Activated CD8-positive, alpha-beta memory T cell treated with anti-CD3 and anti-CD28 coated beads, Interleukin-2, amount 50 U/mL, for 24 hours (primary cell): Measurements from ENCODE around the gene KRTAP12-2.
"Not testable (repeated sequence)": the region's sequence is repeated elsewhere in the genome, so short reads cannot be mapped to it uniquely, and the experiment has no call there.

Experiments
- DNase-seq: peaks from one replicate; pipeline ENCODE4 v3.0.0-alpha.2; 2020; ENCODE audit errors: extremely low read depth

The KRTAP12-2 gene

DNA sequence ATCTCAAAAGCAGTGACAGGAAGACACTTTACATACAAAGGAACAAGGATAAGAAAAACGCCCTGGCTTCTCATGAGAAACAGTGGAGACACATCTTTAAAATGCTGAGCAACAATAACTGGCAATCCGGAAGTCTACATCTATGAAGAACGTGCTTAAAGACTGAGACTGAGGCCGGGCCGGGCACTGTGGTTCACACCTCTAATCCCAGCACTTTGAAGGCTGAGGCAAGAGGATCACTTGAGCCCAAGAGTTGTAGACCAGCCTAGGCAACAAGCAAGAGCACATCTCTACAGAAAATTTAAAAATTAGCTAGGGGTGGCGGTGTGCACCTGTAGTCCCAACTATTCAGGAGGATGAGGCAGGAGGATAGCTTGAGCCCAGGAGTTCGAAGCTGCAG lies 17.4 kb upstream of the KRTAP12-2 start:
- DNase-seq = no peak

DNA sequence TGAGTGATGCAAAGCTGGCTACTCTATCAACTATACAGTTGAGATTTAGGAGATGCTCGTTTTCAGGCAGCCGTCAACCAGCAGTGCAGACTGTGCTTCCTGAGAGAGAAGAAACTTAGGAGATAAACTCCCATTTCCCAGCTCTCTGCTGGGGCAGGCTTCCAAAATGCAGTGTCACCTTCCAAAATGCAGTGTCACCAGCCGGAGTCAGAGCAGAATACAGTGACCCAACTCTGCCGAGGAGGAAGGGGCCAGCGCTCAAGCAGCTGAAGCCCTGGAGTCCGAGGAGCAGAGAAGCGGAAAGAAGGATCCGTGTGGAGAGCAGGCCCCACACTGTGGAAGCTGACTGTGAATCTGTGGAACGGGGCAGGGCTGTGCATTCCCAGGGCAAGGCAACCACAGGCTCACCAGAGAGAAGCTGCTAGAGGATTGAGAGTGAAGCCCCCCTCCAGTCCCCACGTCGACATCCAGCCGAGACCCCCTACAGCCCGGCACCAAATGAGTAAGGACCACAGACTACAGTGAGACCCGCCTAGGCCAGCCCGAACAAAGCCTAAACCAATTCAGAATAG lies 15.9 kb upstream of the KRTAP12-2 start:
- no peak for DNase-seq

DNA sequence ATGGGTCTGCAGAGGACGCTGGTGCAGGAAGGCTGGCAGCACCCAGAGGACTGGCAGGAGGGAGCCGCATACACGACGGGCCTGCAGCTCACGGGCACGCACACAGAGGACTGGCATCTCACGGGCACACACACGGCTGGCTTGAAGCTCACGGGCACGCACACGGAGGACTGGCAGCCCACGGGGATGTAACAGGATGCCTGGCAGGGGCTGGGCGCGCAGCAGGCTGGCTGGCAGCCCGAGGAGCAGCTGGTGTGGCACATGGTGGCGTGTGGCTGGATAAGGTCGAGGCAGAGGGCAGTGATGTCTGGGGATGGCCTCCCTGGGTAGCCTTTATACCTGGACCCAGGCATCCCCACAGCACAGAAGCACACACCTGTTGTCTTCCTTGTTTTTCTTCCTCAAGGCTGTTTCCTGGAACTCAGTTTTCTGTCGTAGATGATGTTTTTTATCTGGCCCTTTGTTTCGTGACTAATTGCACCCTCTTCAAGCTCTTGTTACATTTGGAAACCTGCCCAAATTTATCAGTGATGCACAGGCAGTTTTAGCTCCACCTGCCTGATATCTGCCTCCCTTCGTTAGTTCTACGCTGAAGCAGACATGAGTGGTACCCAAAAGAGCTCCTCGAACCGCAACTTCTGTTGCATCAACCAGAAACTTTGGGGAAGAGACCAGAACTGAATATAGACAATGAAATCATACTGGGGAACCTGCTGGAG lies 15.3 kb upstream of the KRTAP12-2 start, which contains the start of gene KRTAP12-1:
Gene KRTAP12-1, minus strand, starts transcription at position 303 of the 719 bp plus-strand sequence. Its CDS starts 40 bp downstream, at position 263.
- DNase-seq = no peak

DNA sequence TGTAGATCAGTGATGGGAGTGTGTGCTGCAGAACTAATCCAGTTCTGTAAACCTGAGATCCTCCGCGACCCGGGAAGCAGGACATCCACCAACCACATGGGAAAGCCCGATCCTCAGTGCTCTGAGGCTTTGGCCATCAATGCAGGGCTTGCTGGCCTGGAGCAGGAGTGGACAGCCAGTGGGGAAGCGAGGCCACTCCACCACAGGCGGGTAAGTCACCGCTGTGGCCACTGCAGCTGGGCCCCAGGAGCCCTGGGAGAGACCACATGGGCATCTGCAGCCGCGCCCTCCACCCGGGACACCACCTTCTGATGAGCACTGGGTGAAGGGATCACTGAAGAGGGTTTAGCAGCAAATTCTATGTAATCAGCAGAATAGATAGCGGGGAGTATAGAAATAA lies 14.4 kb upstream of the KRTAP12-2 start:
- no peak for DNase-seq

DNA sequence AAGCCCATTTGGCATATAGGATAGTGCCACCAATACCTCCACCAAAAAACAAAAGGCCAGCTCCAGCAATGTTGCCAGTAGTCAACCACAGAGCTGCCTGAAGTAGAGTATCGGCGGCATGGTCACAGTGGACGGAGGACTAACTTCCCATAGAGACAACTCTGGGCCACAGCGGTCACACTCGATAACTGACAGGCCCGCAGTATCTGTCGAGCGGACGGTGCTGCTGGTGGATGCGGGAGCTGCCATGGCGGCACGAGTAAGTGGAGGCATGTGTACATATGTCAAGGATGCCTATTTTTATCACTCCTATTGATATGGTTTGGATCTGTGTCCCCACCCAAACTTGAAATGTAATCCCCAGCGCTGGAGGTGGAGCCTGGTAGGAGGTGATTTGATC lies 11.2 kb upstream of the KRTAP12-2 start:
- DNase-seq = no peak

DNA sequence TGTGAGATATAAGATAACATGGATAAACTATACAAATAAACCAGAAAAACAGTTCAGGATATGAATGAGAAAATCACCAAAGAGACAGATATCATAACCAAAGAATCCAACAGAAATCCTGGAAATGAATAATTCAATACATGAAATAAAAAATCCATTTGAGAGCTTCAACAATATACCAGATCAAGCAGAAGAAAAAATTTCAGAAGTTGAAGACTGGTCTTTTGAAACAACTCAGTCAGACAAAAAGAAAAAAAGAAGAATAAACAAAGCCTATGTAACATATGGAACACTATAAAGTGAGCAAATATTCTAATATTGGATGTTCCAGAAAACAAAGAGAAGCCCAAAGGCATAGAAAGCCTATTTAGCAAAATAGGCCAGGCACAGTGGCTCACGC lies 5.2 kb upstream of the KRTAP12-2 start:
- DNase-seq = no peak

DNA sequence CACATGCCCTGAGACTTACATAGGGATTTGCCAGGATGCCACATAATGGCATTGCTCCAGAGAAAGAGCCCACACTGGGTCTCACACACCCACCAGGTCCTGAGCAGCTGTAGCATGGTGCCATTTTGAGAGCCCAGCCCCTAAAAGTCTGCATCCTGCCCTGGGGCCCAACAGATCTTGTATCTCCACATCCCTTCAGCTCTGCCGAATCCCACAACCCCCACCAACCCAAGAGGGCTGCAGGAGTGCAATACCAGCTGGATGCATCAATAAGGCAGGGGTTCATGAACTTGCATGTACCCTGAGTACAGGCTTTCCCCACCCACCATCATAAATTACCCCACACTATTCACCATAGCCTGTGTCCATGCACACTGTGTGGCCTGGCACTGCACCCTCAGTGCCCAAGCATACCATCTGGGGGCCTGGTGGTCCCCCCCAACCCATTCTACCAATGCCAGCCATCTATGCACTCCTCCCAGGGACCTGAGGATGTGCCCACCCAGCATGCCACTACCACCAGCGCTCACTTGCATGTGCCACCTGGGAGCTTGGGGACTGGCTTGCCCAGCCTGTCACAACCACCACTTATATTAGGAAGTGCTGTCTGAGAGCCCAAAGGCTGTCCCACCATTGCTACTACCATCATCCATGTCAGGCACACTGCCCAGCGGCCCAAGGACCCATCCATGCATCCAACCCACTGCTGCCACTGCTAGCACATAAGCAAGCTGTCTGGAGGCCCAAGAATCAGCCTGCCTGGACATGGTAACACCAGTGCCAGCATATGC lies 4.1 kb upstream of the KRTAP12-2 start:
- no peak for DNase-seq

DNA sequence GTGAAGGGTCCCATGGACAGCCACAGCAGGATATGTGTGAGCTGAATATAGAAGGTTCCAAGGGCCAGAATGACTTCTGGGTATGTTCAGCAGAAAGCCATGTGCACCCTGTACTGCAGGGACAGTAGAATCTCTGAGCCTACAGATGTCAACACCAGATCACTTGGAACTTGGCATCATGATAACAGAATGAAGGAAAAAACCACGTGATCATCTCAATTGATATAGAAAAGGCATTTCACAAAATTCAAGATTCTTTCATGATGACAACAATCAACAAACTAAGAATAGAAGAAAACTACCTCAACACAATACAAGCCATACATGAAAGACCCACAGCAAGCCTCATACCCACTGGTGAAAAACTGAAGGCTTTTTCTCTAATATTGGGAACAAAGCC lies 885 bp upstream of the KRTAP12-2 start:
- no peak for DNase-seq

DNA sequence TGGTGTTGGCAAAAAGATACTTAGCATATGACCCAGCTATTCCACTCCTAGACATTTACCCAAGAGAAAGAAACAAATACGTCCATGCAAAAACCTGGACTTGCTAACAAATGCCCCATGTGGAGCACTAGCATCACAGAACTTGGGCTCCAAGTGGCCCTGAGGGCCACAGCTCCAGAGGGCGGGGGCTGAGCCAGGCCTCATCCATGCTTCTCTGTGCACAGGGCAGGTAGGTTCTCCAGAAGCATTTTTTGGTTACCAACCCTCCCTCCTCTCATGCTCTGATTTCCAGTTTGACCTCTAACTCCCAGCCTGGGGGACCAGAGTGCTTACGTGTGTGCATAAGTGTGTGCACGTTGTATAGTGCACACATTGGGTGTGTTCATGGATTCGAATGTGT lies 2.0 kb downstream of the KRTAP12-2 start:
- DNase-seq = no peak

DNA sequence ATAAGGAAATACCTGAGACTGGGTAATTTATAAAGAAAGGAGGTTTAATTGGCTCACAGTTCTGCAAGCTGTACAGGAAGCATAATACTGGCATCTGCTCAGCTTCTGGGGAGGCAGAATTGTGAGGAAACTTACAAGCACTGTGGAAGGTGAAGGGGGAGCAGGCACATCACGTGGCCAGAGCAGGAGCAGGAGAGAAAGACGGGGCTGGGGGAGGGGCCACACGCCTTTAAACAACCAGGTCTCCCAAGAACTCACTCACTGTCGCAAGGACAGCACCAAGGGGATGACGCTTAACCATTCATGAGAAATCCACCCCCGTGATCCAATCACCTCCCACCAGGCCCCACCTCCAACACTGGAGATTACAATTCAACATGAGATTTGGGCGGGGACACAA lies 5.2 kb downstream of the KRTAP12-2 start:
- not testable (repeated sequence) for DNase-seq

DNA sequence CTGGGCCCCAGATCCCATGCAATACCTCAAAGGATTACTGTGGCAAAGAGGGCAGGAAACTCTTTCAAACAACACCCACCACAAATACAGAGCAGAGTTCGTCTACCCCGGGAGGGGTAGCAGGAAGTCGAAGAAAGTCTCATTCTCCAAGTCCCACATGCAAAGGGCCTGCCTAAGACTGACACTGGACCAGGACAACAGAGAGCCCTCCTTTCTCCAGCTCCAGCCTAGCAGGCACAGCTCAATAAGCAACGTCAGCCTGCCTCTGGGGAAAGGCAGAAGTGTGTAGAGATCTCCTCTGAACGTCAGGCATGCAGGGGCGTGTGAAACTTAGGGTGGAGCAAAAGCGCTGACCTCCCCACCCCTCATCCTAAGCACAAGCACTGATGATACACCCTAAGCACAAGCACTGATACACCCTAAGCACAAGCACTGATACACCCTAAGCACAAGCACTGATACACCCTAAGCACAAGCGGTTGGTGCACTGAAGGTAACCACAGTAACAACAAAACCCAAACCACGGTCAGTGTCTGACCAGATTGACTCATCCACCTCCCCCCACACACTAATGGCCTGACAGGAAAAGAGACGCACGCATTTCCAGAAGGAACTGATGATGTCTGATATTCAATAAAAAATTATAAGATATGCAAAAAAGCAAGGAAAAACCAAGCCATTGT lies 7.7 kb downstream of the KRTAP12-2 start:
- no peak for DNase-seq

DNA sequence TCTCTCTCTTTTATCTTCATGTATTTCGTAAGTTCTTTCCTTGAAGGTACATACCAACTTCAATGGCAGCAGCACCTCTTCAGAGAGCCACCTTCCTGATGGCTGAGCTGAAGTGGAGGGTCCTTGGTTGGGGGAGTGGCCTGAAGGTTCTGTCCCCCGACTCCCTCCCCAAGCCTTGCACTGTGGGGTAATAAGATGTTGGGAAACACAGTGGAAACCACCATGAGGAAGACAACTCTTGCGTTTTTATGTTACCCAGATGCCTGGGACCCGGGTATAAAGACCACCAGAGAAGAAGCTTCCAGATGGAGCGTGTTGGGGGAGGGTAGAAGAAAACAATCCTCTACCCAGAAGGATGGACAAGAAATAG lies 8.2 kb downstream of the KRTAP12-2 start:
- no peak for DNase-seq

DNA sequence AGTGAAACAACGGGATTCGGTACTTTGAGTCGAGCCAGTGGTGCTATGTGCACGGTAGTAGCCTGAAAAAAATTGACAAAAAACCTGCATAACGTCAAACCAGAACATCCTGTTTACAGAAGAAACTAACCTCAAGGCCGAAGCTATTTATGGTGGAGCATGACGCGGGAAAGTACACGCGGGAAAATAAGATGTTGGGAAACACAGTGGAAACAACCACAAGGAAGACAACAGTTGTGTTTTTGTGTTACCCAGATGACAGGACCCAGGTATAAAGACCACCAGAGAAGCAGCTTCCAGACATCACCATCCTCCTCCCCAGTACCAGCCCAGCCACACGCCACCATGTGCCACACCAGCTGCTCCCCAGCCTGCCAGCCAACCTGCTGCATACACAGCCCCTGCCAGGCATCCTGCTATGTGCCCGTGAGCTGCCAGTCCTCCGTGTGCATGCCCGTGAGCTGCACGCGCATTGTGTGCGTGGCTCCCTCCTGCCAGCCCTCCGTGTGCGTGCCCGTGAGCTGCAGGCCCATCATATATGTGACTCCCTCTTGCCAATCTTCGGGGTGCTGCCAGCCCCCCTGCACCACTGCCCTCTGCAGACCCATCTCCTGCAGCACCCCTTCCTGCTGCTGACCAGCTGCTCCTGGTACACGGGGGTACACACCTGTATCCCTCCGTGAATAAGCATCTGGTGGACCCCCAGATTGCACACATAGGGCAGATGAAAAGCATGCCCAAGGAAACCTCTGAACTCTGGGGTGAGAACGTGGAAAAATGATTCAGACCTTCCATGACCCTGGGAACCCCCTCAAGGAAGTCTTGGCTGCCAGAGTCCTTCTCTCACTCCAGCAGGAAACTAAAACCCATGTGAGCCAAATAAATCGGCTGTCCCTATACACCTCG lies 8.8 kb downstream of the KRTAP12-2 start, which contains the start of gene KRTAP12-3:
Gene KRTAP12-3, plus strand, starts transcription at position 298 of the 906 bp plus-strand sequence. Its CDS starts 48 bp downstream, at position 346.
- no peak for DNase-seq

DNA sequence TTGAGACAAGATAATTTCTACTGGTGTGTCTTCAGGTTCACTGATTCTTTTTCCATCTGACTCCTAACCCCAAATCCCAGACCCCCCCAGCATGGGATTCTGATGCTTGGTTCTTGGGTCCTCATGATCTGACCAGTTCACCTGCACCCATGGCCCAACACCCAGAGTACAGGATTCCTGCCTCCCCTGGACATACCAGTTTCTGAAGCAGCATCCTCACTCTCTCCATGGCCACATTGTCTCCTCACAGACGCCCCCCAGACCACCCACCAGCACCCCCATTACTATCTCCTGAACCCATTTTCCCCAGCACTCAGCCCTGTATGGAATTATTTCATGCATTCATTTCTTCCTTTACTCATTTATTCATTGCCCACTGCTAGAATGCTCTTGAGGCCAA lies 9.9 kb downstream of the KRTAP12-2 start:
- DNase-seq = no peak

DNA sequence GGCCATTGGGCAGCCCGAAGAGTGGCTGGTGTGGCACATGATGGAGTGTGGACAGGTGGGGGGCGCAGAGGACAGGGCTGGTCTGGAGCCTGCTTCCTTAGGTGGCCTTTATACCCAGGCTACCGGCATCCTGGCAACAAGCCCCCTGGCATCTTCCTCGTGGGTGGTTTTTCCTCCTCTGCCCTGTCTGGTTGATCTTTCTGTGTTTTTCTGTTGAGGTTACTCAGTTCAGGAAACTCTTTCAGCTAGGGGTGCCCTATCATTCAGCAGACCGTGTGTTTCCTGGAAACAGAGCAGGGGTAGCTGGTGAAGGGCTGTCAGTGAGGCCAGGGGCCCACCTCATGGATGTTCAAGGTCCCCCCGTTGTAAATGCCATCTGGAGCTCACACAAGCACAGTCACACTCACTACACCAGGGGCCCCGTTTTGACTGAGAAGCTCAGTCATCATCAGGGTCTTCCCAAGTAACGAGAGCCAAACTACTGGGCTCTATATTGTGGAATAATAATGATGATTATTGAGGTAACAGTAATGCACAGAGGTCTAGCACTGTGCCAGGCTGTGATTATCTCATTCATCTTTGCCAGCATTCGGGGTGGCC lies 12.1 kb downstream of the KRTAP12-2 start, which contains the start of gene KRTAP12-4:
Gene KRTAP12-4, minus strand, starts transcription at position 84 of the 600 bp plus-strand sequence. Its CDS starts 45 bp downstream, at position 39.
- DNase-seq = no peak

DNA sequence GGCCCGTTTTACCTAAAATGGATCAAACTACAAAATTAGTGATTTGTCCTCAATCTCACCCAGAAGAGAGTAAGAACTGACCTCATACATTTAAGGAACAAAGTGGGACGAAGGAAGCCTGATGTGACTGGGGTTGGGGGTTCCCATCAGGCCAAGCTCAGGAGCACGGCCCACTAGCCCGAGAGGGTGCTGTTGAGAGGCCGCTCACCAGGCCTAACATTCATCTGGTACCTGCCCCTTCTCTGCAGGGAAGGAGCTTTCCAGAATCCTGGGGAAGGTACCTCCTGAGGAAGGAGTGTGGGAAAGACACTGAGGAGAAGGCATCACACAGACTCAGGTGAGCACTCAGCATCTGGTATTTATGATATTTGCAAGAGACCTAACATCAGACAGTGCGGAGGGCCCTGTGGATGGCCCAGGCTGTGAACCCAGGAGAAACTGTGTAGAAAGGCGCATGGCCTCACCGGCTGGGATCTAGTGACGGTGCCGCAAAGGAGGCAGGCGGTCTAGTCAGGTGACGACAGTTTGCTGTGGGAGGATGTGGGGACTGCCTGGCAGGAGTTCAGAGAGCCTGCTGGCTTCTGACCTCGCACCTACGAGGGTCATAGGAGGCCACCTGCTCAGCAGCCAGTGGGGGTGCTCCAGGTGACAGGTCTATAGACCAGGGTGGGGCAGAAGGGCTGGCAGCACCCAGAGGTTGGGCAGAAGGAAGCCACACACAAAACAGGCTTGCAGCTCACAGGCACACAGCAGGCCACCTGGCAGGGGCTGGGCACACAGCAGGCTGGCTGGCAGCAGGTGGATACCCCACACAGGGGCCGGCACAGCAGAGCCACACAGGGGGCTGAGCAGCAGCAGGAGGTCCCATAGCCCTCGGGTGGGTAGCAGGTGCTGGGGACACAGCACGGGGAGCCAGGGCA lies 12.8 kb downstream of the KRTAP12-2 start:
- no peak for DNase-seq

DNA sequence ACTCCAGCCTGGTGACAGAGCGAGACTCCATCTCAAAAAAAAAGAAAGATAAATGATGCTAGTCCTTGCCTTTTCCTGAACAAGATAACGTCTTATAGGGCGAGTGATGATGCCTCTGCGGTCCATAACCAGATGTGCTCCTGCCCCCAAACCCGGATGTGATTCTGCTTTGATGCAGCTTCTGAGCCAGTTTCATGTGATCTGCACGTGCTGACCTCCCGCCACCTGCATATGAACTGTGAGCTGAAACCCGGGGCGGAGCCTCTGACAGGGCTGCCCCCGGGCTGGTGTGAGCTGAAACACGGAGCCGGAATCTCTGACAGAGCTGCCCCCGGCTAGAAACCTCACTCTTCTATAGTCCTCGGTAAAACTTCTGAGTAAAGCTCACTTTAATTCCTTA lies 13.6 kb downstream of the KRTAP12-2 start:
- no peak for DNase-seq

DNA sequence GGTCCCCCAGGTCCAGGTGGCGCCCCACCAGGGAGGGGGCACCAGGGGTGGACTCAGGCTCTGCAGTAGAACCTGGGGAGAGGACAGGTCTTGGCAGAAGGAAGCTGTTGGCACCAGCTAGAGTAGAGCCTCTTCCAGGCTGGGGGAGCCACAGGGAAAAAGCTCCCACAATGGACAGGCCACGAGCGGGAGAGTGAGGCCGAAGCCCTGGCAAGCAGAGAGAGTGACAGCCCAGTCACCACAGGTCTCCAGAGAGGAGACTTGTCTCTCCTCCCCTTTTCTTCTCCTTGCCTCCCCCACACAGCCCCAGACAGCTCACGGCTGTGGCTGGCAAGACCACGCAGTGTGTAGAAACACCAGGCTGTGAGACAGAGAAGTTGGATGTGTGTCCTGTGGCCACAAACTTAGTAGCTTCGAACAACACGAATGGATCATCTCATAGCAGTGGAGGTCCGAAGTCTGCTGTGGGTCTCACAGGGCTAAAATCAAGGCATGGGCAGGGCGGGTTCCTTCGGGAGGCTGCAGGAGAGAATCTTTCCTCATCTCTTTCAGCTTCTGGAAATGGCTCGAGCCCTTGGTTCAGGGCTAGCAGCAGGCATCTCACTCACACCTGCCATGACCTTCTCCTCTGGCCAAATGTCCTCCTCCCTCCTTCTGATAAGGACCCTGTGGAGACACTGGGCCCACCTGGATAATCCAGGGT lies 15.6 kb downstream of the KRTAP12-2 start:
- DNase-seq = no peak
